IMR-90 (cell line): ENCODE measurements around the gene THOP1. TPM values are rescaled to one million over a fixed set of nuclear protein-coding genes. Genes with fewer than 3 reads are reported as not detected.

ENCODE experiments used
- ATAC-seq: fragments of 200-7000 bp; cut with Tn5 transposase; 2 replicates; pipeline ENCODE4 v1.9.1; 2020; ENCODE audit warnings: low read depth, mild to moderate bottlenecking, moderate library complexity
- BruUV-seq: library from RNA; stranded (reverse); fragments of 400-500 nt; replicated peaks from 2 replicates; lab custom pipeline; 2021; lab: Mats Ljungman, UMichigan
- CTCF ChIA-PET: fragments of 300-600 bp; formaldehyde crosslinking; extraction: SDS; loops from one replicate; lab custom pipeline; 2021; ENCODE audit warnings: antibody characterized with exemption; lab: Yijun Ruan, JAX
- POLR2A ChIA-PET: fragments of 300-600 bp; sonication (Branson Sonifier 250); formaldehyde crosslinking; loops from one replicate; lab custom pipeline; 2022; ENCODE audit warnings: antibody characterized with exemption; ENCODE audit not compliant: unreplicated experiment; lab: Charles Lee
- DNase-seq: peaks from one replicate; pipeline ENCODE4 v3.0.0; 2013
- H2AFZ ChIP-seq: replicated peaks from 2 replicates; pipeline ENCODE3; 2013; ENCODE audit warnings: low read length, mild to moderate bottlenecking; ENCODE audit not compliant: poor library complexity
- H2AK5ac ChIP-seq: 2 replicates; pipeline ENCODE4 v1.6.1; 2013; ENCODE audit warnings: low read depth, low read length, inconsistent platforms
- H2AK9ac ChIP-seq: replicated peaks from 2 replicates; pipeline ENCODE3; 2013; ENCODE audit warnings: mild to moderate bottlenecking, low read depth, low read length, moderate library complexity; ENCODE audit not compliant: poor library complexity
- H2BK120ac ChIP-seq: 2 replicates; pipeline ENCODE4 v1.6.1; 2013; ENCODE audit warnings: low read depth, low read length, inconsistent platforms
- H2BK15ac ChIP-seq: 3 replicates; pipeline ENCODE4 v1.6.1; 2013; ENCODE audit warnings: low read depth, low read length, inconsistent platforms
- H2BK20ac ChIP-seq: 2 replicates; pipeline ENCODE4 v1.6.1; 2013; ENCODE audit warnings: low read depth, mild to moderate bottlenecking, inconsistent platforms, low read length, moderate library complexity
- H2BK5ac ChIP-seq: 2 replicates; pipeline ENCODE4 v1.6.1; 2013; ENCODE audit warnings: mild to moderate bottlenecking, low read depth, low read length, inconsistent platforms; ENCODE audit not compliant: poor library complexity, severe bottlenecking
- H3K14ac ChIP-seq: replicated peaks from 2 replicates; pipeline ENCODE4 v1.6.1; 2013; ENCODE audit warnings: low read depth, low read length, inconsistent platforms
- H3K18ac ChIP-seq: 2 replicates; pipeline ENCODE4 v1.6.1; 2013; ENCODE audit warnings: low read depth, low read length, control low read depth
- H3K23ac ChIP-seq: 2 replicates; pipeline ENCODE4 v1.6.1; 2013; ENCODE audit warnings: low read depth, low read length, inconsistent platforms
- H3K27ac ChIP-seq: 2 replicates; pipeline ENCODE4 v1.5.1; 2013; ENCODE audit warnings: mild to moderate bottlenecking, control low read depth, low read length; ENCODE audit not compliant: insufficient read depth
- H3K27me3 ChIP-seq: 2 replicates; pipeline ENCODE4 v1.6.1; 2013; ENCODE audit warnings: low read length; ENCODE audit not compliant: control insufficient read depth, insufficient read depth
- H3K36me3 ChIP-seq: 2 replicates; pipeline ENCODE4 v1.6.1; 2013; ENCODE audit warnings: low read length, mixed read lengths; ENCODE audit not compliant: control insufficient read depth, insufficient read depth
- H3K4ac ChIP-seq: 2 replicates; pipeline ENCODE4 v1.6.1; 2013; ENCODE audit warnings: low read depth, low read length, inconsistent platforms
- H3K4me1 ChIP-seq: 2 replicates; pipeline ENCODE4 v1.6.1; 2013; ENCODE audit warnings: low read length, mixed read lengths; ENCODE audit not compliant: control insufficient read depth, insufficient read depth
- H3K4me2 ChIP-seq: 2 replicates; pipeline ENCODE4 v1.6.1; 2013; ENCODE audit warnings: low read depth, mild to moderate bottlenecking, control low read depth, low read length, moderate library complexity
- H3K4me3 ChIP-seq: 2 replicates; pipeline ENCODE4 v1.5.1; 2013; ENCODE audit warnings: low read depth, mild to moderate bottlenecking, control low read depth, low read length, moderate library complexity; ENCODE audit not compliant: insufficient read depth
- H3K56ac ChIP-seq: 2 replicates; pipeline ENCODE4 v1.6.1; 2013; ENCODE audit warnings: low read length, inconsistent platforms; ENCODE audit not compliant: insufficient read depth; ENCODE audit errors: extremely low read depth
- H3K79me1 ChIP-seq, 2 experiments: 2 replicates each; pipeline ENCODE4 v1.6.1; 2013; ENCODE audit warnings: low read length in 2 of 2, inconsistent platforms in 1 of 2, low read depth in 1 of 2
- H3K9ac ChIP-seq: 2 replicates; pipeline ENCODE4 v1.6.1; 2013; ENCODE audit warnings: low read depth, low read length, control low read depth
- H3K9me1 ChIP-seq: 2 replicates; pipeline ENCODE4 v1.6.1; 2013; ENCODE audit warnings: low read length, inconsistent platforms; ENCODE audit not compliant: insufficient read depth
- H3K9me3 ChIP-seq: 2 replicates; pipeline ENCODE4 v1.6.1; 2013; ENCODE audit warnings: low read length; ENCODE audit not compliant: control insufficient read depth, insufficient read depth
- H4K20me1 ChIP-seq: 2 replicates; pipeline ENCODE4 v1.6.1; 2013; ENCODE audit warnings: low read length, inconsistent platforms; ENCODE audit not compliant: insufficient read depth
- H4K5ac ChIP-seq: 2 replicates; pipeline ENCODE4 v1.6.1; 2013; ENCODE audit warnings: mild to moderate bottlenecking, low read depth, low read length, control low read depth
- H4K8ac ChIP-seq, 2 experiments: 2 replicates each; pipeline ENCODE4 v1.6.1; 2013; ENCODE audit warnings: low read depth in 2 of 2, low read length in 2 of 2, control low read depth in 1 of 2, inconsistent platforms in 1 of 2
- H4K91ac ChIP-seq: 2 replicates; pipeline ENCODE4 v1.6.1; 2013; ENCODE audit warnings: low read depth, low read length, inconsistent platforms; ENCODE audit not compliant: insufficient read depth
- BHLHE40 ChIP-seq: fragments of 150-350 bp; IDR thresholded peaks from 2 replicates; pipeline ENCODE4 v1.6.1; 2016; ENCODE audit warnings: mild to moderate bottlenecking, low read depth, low read length
- CEBPB ChIP-seq: IDR thresholded peaks from 2 replicates; pipeline ENCODE4 v1.6.1; 2012; ENCODE audit warnings: low read depth, low read length, improper control_type of control experiment
- CHD1 ChIP-seq: IDR thresholded peaks from 2 replicates; pipeline ENCODE4 v1.6.1; 2012; ENCODE audit warnings: low read depth, low read length, improper control_type of control experiment
- CTCF ChIP-seq: conservative IDR thresholded peaks from 2 replicates; pipeline ENCODE4 v1.5.1; 2012; ENCODE audit warnings: mild to moderate bottlenecking, low read depth, low read length, improper control_type of control experiment
- ELK1 ChIP-seq: fragments of 150-350 bp; IDR thresholded peaks from 2 replicates; pipeline ENCODE4 v1.6.1; 2016; ENCODE audit warnings: low read depth, mild to moderate bottlenecking, low read length, moderate library complexity, borderline replicate concordance
- FOS ChIP-seq: fragments of 150-350 bp; IDR thresholded peaks from 2 replicates; pipeline ENCODE4 v1.6.1; 2016; ENCODE audit warnings: low read depth, low read length
- MAFK ChIP-seq: IDR thresholded peaks from 2 replicates; pipeline ENCODE4 v1.6.1; 2012; ENCODE audit warnings: low read depth, low read length, improper control_type of control experiment
- MAZ ChIP-seq: IDR thresholded peaks from 2 replicates; pipeline ENCODE4 v1.6.1; 2012; ENCODE audit warnings: low read depth, mild to moderate bottlenecking, low read length, improper control_type of control experiment, moderate library complexity, borderline replicate concordance
- MXI1 ChIP-seq: IDR thresholded peaks from 2 replicates; pipeline ENCODE4 v1.6.1; 2012; ENCODE audit warnings: low read depth, mild to moderate bottlenecking, low read length, moderate library complexity, borderline replicate concordance
- NFE2L2 ChIP-seq: fragments of 150-350 bp; IDR thresholded peaks from 2 replicates; pipeline ENCODE4 v1.6.1; 2016; ENCODE audit warnings: low read depth, mild to moderate bottlenecking, low read length
- POLR2A ChIP-seq: IDR thresholded peaks from 2 replicates; pipeline ENCODE4 v1.6.1; 2012; ENCODE audit warnings: mild to moderate bottlenecking, low read depth, low read length
- RAD21 ChIP-seq: IDR thresholded peaks from 2 replicates; pipeline ENCODE4 v1.6.1; 2012; ENCODE audit warnings: low read length, improper control_type of control experiment
- RCOR1 ChIP-seq: IDR thresholded peaks from 2 replicates; pipeline ENCODE4 v1.6.1; 2012; ENCODE audit warnings: mild to moderate bottlenecking, low read length, improper control_type of control experiment; ENCODE audit not compliant: insufficient replicate concordance
- RFX5 ChIP-seq: IDR thresholded peaks from 2 replicates; pipeline ENCODE4 v1.8.0; 2012; ENCODE audit warnings: low read depth, mild to moderate bottlenecking, low read length, moderate library complexity
- SMC3 ChIP-seq: fragments of 150-350 bp; IDR thresholded peaks from 2 replicates; pipeline ENCODE4 v1.6.1; 2016; ENCODE audit warnings: low read depth, mild to moderate bottlenecking, antibody characterized with exemption, low read length, moderate library complexity
- USF2 ChIP-seq: fragments of 150-350 bp; IDR thresholded peaks from 2 replicates; pipeline ENCODE4 v1.6.1; 2017; ENCODE audit warnings: mild to moderate bottlenecking, antibody characterized with exemption, low read length, low read depth
- WGBS, 2 experiments: methylation state at CpG; one replicate each; pipeline versions ENCODE4 v1.1.5 to v1.1.7; 2013; ENCODE audit warnings: missing lambda C conversion rate in 2 of 2; ENCODE audit not compliant: insufficient read length in 1 of 2; ENCODE audit errors: extremely low coverage in 2 of 2; 5-methylcytosine and 5-hydroxymethylcytosine counted together
- dilution Hi-C: fragments of 300-500 bp; cut with HindIII; formaldehyde crosslinking; loops from one replicate; pipeline ENCODE4 v1.14.3; 2018; ENCODE audit warnings: low sequenced_read_pairs; ENCODE audit not compliant: unreplicated experiment
- in situ Hi-C: fragments of 300-500 bp; cut with MboI; formaldehyde crosslinking; loops from 3 replicates; pipeline ENCODE4 v1.14.3; 2019; ENCODE audit warnings: low sequenced_read_pairs, inconsistent platforms, mixed read lengths
- intact Hi-C: fragments of 100-400 bp; cut with micrococcal nuclease; formaldehyde crosslinking; loops from 2 replicates; pipeline ENCODE4 v1.10.0; 2022
- polyA plus RNA-seq, 3 experiments: library from polyadenylated mRNA; depleted of rRNA; stranded (reverse); fragments of >200 nt; gene quantifications; 2 replicates each; pipeline ENCODE4 v1.2.3, GENCODE V29; 2012; ENCODE audit warnings: low replicate concordance in 1 of 3
- total RNA-seq: library from RNA; depleted of rRNA; stranded (reverse); fragments of >200 nt; gene quantifications from 2 replicates; pipeline ENCODE4 v1.2.3, GENCODE V29; 2012

THOP1 gene
- total and polyA plus RNA-seq, 2 of the 4 experiments (the other 2 are of a cell fraction), result 57.5 to 91.9 TPM

- no peak overlapping the region for H4K91ac ChIP-seq
- intact Hi-C loops (no loop called here), dilution Hi-C loops (no loop called here), in situ Hi-C loops (no loop called here)
- no peak overlapping the region for H3K27ac ChIP-seq
- TF ChIP-seq CTCF, result no peak
- no peak for TF ChIP-seq RFX5
- TF ChIP-seq MXI1, result no peak
- TF ChIP-seq USF2, result no peak
- TF ChIP-seq RAD21, result no peak
- TF ChIP-seq FOS, result no peak
- no peak for TF ChIP-seq SMC3
- no peak for TF ChIP-seq NFE2L2
- TF ChIP-seq CHD1, result no peak
- no peak for TF ChIP-seq POLR2A
- TF ChIP-seq MAFK, result no peak
- no peak for TF ChIP-seq MAZ
- TF ChIP-seq ELK1, result no peak
- no peak for TF ChIP-seq BHLHE40
- TF ChIP-seq CEBPB, result no peak
- TF ChIP-seq RCOR1, result no peak
- H4K5ac ChIP-seq, result no peak overlapping the region
- no peaks in the 10 kb centered on the region for H3K9me3 ChIP-seq
- H4K8ac ChIP-seq, result no peak overlapping the region
- no peak overlapping the region for H3K9ac ChIP-seq
- H2AK5ac ChIP-seq, result no peak overlapping the region
- peaks cover 15% of the 10 kb centered on the region for H3K36me3 ChIP-seq
- H2AK9ac ChIP-seq, result no peak overlapping the region
- no peak overlapping the region for H2BK5ac ChIP-seq
- H3K23ac ChIP-seq, result 0 out of 2 replicates have a peak overlapping the region, but pooled peaks have one; percentile 31
- peaks cover 12% of the 10 kb centered on the region for H4K20me1 ChIP-seq
- H2AFZ ChIP-seq, result no peak overlapping the region
- no peak overlapping the region for H3K4me2 ChIP-seq
- H3K56ac ChIP-seq, result no peak overlapping the region
- H3K9me1 ChIP-seq, result no peaks in the 10 kb centered on the region; the same call in 1 of the 2 replicates
- H2BK120ac ChIP-seq, result no peak overlapping the region
- POLR2A ChIA-PET, result no interaction called here
- no peak overlapping the region for H2BK15ac ChIP-seq
- no peak overlapping the region for H3K18ac ChIP-seq
- CTCF ChIA-PET, result no interaction called here
- H2BK20ac ChIP-seq, result no peak overlapping the region
- H3K4me1 ChIP-seq, result peaks cover 2% of the 10 kb centered on the region; the same call in 1 of the 2 replicates
- BruUV-seq, result TSS peak; percentile 23
- ATAC-seq (no peak), DNase-seq (no peak)
- H3K14ac ChIP-seq, result no peak overlapping the region
- no peak overlapping the region for H3K4ac ChIP-seq
- no peak overlapping the region for H3K4me3 ChIP-seq
- peaks cover 21 to 57% of the 10 kb centered on the region in 2 experiments for H3K79me1 ChIP-seq
- WGBS, 2 experiments, result 93% methylated on average over 3 of the region's 8 CpGs; no CpG with 5 or more reads in 1 of the 2 experiments
- no peaks in the 10 kb centered on the region for H3K27me3 ChIP-seq
Observed at GRCh38 chr19:2787115-2787514, 1.8 kb downstream of the THOP1 start.
